Neutrophil (primary cell): Measurements from ENCODE around the gene PIP4K2C.
"Not testable (repeated sequence)": the region's sequence is repeated elsewhere in the genome, so short reads cannot be mapped to it uniquely, and the experiment has no call there.

Experiments used
- H3K27ac ChIP-seq: fragments of 200-600 bp; sonication (generic); 2 replicates; pipeline ENCODE4 v1.5.1; 2016; ENCODE audit warnings: mild to moderate bottlenecking, moderate library complexity
- H3K27me3 ChIP-seq: fragments of 200-600 bp; sonication (generic); 2 replicates; pipeline ENCODE4 v1.6.0; 2016; ENCODE audit warnings: mild to moderate bottlenecking
- H3K36me3 ChIP-seq: fragments of 200-600 bp; sonication (generic); 2 replicates; pipeline ENCODE4 v1.5.1; 2017
- H3K4me1 ChIP-seq, 2 experiments: fragments of 200-600 bp in 1 of 2; sonication (generic) in 1 of 2; 1 replicate in 1 of 2; 2 replicates in 1 of 2; pipeline versions ENCODE4 v1.5.1 to v1.6.1; 2013 to 2016; ENCODE audit warnings: low read depth in 1 of 2, low read length in 1 of 2, mild to moderate bottlenecking in 1 of 2, moderate library complexity in 1 of 2; ENCODE audit not compliant: control insufficient read depth in 1 of 2, insufficient read depth in 1 of 2
- H3K4me3 ChIP-seq, 2 experiments: fragments of 200-600 bp in 1 of 2; sonication (generic) in 1 of 2; 1 replicate in 1 of 2; 2 replicates in 1 of 2; pipeline ENCODE4 v1.5.1; 2013 to 2016; ENCODE audit warnings: low read depth in 1 of 2, low read length in 1 of 2, mild to moderate bottlenecking in 1 of 2, moderate library complexity in 1 of 2
- H3K9me3 ChIP-seq: fragments of 200-600 bp; sonication (generic); 2 replicates; pipeline ENCODE4 v1.5.1; 2016
- TF ChIP-seq, protein P1 (sequence below): fragments of 200-600 bp; sonication (generic); IDR thresholded peaks from 2 replicates; pipeline ENCODE4 v1.5.1; 2016; ENCODE audit warnings: antibody characterized with exemption

Gene PIP4K2C

DNA sequence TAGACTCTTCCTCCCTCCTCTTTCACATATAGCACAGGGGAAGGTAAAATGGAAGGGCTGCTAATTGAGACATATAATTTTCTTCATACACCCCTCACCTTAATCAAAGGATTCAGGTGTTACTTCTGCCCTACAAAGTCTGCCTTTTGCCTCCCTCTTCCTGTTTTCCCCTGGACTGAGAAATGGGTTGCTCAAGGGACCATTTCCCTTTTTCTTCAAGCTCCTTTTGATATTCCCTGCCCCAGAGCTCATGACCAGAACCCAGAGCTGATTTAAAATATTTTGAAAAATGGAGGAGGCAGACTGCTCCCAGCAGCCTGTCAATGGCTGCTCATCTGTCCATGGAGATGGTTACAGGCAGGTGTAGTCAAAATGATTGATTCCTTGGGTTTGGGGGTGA, 6.3 kb upstream of the PIP4K2C start:
- Histone ChIP-seq H3K27me3 (peaks cover 55% of the 10 kb centered on the region), H3K9me3 (no peaks in the 10 kb centered on the region)

DNA sequence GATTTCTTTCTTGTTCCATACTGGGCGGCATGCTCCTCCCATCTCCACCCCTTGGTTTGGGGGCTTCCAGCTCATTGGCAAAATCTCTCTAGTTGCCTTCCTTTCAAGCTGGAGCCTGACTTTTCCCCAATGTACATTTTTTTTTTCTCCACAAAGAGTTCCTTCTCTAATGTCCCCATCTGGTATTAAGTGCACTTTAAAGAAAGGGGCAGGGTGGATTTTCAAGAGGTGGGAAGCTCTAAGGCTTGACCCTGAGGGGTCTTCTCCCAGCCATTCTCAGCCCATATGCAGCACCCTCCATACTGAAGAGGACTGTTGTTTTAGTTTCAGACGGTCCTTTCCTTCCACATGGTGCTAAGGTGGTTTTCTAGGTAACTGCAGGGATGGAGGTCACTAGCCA, 5.8 kb upstream of the PIP4K2C start:
- TF ChIP-seq, protein P1, sequence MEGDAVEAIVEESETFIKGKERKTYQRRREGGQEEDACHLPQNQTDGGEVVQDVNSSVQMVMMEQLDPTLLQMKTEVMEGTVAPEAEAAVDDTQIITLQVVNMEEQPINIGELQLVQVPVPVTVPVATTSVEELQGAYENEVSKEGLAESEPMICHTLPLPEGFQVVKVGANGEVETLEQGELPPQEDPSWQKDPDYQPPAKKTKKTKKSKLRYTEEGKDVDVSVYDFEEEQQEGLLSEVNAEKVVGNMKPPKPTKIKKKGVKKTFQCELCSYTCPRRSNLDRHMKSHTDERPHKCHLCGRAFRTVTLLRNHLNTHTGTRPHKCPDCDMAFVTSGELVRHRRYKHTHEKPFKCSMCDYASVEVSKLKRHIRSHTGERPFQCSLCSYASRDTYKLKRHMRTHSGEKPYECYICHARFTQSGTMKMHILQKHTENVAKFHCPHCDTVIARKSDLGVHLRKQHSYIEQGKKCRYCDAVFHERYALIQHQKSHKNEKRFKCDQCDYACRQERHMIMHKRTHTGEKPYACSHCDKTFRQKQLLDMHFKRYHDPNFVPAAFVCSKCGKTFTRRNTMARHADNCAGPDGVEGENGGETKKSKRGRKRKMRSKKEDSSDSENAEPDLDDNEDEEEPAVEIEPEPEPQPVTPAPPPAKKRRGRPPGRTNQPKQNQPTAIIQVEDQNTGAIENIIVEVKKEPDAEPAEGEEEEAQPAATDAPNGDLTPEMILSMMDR: no peak
- Histone ChIP-seq H3K36me3 (no peaks in the 10 kb centered on the region), H3K27me3 (peaks cover 55% of the 10 kb centered on the region), H3K4me1 (peaks cover 8 to 15% of the 10 kb centered on the region in 2 experiments), H3K4me3 (no peak overlapping the region), H3K9me3 (no peaks in the 10 kb centered on the region), H3K27ac (no peak overlapping the region)

More for the DNA sequence above, 6.3 kb upstream of the PIP4K2C start:
- H3K36me3 ChIP-seq: no peaks in the 10 kb centered on the region
- peaks cover 8 to 15% of the 10 kb centered on the region in 2 experiments for H3K4me1 ChIP-seq
- peak overlapping the region; percentile 30 for H3K27ac ChIP-seq
- no peak overlapping the region for H3K4me3 ChIP-seq
- TF ChIP-seq, protein P1: no peak

DNA sequence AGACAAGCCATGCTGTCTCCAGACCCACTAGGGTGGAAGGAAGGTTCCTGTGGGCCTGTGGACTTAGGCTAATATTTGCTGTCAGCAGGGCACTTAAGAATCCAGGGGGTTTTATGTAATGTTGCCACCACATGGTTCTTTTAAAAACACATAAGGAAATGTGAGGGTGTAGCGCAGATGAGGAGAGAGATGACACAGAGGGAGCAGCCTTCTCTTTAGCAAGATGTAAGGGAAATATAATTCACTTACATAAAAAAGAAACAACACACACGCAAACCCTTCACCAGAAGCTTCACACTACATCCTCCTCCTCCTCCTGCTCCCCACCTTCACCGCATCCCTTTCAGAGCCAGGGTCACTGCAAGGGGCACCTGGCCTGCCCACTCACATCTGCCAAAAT, 4.9 kb upstream of the PIP4K2C start:
- peaks cover 55% of the 10 kb centered on the region for H3K27me3 ChIP-seq
- TF ChIP-seq, protein P1: no peak
- no peaks in the 10 kb centered on the region for H3K36me3 ChIP-seq
- H3K9me3 ChIP-seq: no peaks in the 10 kb centered on the region
- peaks cover 14 to 21% of the 10 kb centered on the region in 2 experiments for H3K4me1 ChIP-seq
- H3K4me3 ChIP-seq: no peak overlapping the region
- no peak overlapping the region for H3K27ac ChIP-seq

DNA sequence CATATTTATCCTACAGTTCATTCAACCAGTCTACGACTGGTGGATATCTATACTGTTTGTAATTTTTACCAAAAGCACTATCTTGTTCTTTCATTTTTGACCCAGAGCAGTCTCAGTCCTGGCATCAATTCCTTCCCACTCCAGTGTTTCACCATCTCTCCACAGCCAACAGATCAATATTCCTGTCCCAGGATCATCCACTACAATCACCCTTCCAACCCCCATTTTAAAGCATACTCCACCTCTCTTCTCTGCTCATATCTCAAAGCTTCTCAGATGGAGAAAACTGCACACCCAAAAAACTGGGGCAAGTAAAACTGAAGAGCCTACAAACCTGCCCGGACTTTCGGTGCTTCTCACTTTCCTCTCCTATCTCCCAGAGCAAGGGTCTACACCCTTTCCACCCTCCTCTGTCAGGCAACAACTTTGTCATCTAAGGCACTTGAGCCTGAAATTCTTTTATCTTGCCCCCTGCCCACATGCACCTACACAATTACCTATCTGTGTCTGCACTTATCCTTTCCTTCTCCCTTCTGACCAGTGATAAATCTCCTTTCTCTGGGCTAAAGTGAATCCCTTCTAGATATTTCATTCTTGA, 4.1 kb upstream of the PIP4K2C start:
- peaks cover 19 to 26% of the 10 kb centered on the region in 2 experiments for H3K4me1 ChIP-seq
- no peak overlapping the region for H3K27ac ChIP-seq
- H3K27me3 ChIP-seq: peaks cover 54% of the 10 kb centered on the region
- no peaks in the 10 kb centered on the region for H3K9me3 ChIP-seq
- H3K36me3 ChIP-seq: no peaks in the 10 kb centered on the region
- no peak overlapping the region for H3K4me3 ChIP-seq
- TF ChIP-seq, protein P1: no peak

- peaks cover 43% of the 10 kb centered on the region for H3K27me3 ChIP-seq
- H3K9me3 ChIP-seq, H3K4me3 ChIP-seq, H3K36me3 ChIP-seq, H3K27ac ChIP-seq: not testable (repeated sequence)
- peaks cover 23 to 26% of the 10 kb centered on the region in 2 experiments for H3K4me1 ChIP-seq
Measured at GRCh38 chr12:57588951-57589610, 1.9 kb upstream of the PIP4K2C start.

DNA sequence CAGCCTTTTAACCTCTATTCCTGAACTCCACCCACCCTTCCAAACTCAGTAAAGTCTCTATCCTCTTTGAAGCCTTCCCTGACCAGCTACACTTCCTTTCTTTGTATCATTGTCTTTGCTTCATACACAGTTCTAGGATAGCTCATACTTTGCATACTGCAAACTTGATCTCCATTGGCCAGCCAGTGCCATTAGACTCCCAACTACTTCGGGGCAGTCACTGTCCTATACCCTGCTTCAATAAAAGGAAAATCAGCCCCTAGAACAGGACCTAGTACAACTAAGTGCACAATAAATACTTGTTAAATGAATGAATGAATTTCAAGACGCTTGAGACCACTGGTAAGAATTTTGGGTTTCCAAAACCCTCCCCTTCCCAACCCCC, 521 bp upstream of the PIP4K2C start:
- Histone ChIP-seq H3K4me3 (peak overlapping the region; percentile 76 to 91), H3K4me1 (peaks cover 14 to 16% of the 10 kb centered on the region in 2 experiments), H3K9me3 (no peaks in the 10 kb centered on the region), H3K36me3 (peaks cover 17% of the 10 kb centered on the region), H3K27me3 (peaks cover 40% of the 10 kb centered on the region), H3K27ac (peak overlapping the region; percentile 76)
- TF ChIP-seq, protein P1: no peak
